ENCODE results near the gene GABPB2.

DNA sequence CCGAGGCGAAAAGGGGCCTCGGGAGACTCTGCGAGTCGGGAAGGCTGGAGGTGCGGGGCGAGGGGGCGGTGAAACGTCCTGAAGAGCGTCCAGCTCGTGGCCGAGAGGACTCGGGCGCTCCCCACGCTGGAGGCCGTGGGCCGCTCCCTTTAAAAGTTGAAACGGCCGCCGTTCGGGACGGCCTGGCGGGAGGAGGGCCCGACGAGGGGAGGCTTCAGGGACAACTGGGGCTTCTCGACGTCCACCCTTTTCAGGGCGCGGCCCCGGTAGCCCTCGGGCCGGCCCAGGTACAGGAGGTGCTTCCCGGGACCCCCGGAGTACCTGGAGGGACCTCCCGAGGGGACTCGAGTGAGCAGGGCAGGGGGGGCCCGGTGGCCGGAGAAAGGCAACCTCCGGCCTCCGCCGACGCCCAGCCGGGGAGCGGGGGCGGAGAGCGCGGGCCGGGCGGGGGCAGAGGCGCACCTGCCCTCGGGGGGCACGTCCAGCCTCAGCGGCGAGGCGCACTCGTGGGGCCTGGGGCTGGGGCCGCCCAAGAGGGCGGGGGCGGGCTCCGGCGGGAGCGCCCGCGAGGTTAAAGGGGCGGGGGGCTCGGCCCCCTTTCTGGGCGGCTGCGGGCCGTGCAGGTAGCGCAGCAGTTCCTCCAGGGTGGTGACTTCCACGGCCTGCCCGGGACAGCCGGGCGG is 61.9 kb downstream of the GABPB2 start:
- TF ChIP-seq EZH2 (IDR thresholded peaks at IDR 0.05; ENCODE audit: borderline replicate concordance, low read length): no peak
- TF ChIP-seq, protein P1, sequence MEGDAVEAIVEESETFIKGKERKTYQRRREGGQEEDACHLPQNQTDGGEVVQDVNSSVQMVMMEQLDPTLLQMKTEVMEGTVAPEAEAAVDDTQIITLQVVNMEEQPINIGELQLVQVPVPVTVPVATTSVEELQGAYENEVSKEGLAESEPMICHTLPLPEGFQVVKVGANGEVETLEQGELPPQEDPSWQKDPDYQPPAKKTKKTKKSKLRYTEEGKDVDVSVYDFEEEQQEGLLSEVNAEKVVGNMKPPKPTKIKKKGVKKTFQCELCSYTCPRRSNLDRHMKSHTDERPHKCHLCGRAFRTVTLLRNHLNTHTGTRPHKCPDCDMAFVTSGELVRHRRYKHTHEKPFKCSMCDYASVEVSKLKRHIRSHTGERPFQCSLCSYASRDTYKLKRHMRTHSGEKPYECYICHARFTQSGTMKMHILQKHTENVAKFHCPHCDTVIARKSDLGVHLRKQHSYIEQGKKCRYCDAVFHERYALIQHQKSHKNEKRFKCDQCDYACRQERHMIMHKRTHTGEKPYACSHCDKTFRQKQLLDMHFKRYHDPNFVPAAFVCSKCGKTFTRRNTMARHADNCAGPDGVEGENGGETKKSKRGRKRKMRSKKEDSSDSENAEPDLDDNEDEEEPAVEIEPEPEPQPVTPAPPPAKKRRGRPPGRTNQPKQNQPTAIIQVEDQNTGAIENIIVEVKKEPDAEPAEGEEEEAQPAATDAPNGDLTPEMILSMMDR (IDR thresholded peaks at IDR 0.05; ENCODE audit: low read length): no peak
